ENCODE results near the gene SENP8.

- TF ChIP-seq CTCF (IDR thresholded peaks at IDR 0.05) (no peak), POLR2A (IDR thresholded peaks at IDR 0.05) (no peak)
These were observed 50.1 kb downstream of the SENP8 start for GRCh38 chr15:72168131-72168807.
